NOMO-1 treated with dmso at 0.1 percent for 144 hours (cell line): ENCODE data around the gene MCCD1.

ENCODE experiments used
- DNase-seq: peaks from one replicate; lab custom pipeline; 2025; ENCODE audit not compliant: unreplicated experiment; lab: John Stamatoyannopoulos, UW

Gene MCCD1

DNA sequence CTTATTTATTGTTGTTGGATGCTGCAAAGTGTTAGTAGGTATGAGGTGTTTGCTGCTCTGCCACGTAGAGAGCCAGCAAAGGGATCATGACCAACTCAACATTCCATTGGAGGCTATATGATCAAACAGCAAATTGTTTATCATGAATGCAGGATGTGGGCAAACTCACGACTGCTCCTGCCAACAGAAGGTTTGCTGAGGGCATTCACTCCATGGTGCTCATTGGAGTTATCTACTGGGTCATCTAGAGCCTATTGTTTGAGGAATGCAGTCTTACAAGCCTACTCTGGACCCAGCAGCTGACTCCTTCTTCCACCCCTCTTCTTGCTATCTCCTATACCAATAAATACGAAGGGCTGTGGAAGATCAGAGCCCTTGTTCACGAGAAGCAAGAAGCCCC is 18.8 kb upstream of the MCCD1 start:
- DNase-seq: no peak

DNA sequence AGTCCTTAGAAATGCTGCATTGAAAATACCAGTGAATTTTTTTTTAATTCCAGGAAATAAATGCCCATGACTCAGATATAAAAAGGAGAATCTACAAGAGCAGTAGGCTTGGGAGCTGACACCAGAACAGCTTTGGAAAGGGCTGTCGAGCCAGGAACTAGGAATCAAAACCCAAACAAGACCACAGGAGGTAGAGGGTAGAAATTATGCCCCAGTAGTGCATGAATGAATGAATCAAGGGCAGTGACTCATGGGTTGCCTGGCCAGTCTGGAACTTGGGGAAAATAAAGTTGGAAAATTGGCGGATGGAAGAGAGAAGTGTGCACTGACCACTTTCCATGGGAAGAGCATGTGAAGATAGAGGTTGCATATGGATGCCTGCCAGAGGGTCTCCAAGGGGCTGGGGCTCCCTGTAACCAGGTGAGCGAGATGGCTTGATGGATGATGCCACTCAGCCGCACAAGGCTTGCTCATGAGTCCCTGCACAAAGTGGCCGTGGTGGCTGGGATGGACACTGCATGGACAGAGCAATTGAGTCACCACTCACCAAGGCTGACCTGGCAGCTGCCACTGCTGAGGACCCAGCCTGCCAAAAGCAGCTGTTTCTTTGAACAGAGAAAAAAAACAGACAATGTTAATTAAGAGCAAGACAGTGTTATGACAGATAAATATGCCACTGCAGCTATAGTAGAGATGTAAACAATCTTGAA is 15.2 kb upstream of the MCCD1 start:
- DNase-seq: no peak

DNA sequence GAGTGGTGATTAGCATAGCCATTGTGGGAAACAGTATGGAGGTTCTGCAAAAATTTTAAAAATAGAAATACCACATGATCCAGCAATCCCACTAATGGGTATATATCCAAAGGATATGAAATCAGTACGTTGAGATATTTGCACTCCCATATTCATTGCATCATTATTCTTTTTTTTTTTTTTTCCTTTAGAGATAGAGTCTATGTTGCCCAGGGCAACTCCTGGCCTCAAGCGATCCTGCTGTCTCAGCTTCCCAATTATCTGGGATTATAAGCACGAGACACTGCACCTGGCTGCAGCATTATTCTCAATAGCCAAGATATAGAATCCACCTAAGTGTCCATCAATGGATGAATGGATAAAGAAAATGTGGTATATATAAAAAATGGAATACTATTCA is 6.9 kb upstream of the MCCD1 start:
- no peak for DNase-seq

DNA sequence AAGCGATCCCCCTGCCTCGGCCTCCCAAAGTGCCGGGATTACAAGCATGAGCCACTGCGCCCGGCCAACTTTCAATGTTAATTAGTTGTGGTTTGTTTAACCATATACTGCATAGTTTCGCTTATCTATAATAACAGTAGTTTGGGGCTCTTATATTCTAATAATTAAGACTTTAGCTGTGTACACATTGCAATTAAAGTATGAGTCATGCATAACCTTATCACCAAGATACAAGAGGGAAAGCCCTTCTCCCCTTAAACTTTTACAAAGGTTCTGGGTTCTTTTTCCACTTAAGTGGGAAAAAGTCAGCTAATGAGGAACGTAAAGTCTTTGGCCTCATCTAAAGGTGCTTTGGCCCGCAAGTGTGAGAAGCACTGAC is 3.2 kb upstream of the MCCD1 start:
- DNase-seq: no peak

DNA sequence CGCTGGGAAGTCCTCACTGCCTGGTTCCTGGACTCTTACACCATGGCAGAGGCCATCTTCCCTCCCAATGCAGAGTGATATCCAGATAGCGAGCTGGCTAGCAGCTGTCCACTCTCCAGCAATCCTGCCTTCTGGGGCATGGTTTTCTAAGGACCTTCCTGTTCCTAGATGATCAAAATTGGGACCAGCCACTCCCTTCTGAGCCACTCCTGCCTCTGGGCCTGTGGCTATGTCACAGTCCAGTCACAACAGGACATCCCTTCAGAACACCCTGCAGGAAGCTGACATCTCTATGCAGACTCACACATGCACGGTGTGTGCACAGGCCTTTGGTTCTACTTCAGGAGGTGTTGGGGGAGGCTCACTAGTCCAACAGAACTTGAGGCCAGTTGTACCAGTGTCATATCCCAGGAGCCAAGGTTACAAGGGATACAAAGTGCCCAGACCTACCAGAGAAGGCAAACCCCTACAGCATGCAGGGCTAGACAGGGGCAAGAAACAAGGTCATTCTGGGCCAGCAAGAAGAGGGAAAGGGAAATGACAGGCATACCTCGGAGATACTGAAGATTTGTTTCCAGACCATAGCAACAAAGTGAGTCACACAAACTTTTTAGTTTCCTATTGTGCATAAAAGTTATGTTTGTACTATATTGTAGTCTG is 2.7 kb upstream of the MCCD1 start:
- no peak for DNase-seq

DNA sequence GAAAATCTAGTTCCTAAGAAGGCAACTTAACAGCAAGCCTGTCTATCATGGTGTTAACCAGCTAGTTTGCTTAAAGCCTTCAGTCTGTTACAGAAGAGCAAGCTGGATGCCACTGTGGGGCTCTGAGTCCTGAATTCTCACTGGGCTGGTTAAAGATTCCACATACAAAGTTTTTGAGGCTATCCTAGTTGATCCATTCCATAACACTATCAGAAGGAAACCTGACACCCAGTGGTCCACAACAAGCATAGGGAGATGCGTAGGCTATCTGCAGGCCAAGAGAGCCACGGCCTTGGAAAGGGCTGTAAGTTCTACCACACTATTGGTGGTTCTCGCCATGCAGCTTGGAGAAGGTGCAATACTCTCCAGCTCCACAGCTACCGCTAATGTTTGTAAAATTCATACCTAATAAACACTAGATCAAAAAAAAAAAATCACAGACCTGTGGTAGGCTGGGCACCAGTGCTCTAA is 420 bp upstream of the MCCD1 start:
- no peak for DNase-seq

DNA sequence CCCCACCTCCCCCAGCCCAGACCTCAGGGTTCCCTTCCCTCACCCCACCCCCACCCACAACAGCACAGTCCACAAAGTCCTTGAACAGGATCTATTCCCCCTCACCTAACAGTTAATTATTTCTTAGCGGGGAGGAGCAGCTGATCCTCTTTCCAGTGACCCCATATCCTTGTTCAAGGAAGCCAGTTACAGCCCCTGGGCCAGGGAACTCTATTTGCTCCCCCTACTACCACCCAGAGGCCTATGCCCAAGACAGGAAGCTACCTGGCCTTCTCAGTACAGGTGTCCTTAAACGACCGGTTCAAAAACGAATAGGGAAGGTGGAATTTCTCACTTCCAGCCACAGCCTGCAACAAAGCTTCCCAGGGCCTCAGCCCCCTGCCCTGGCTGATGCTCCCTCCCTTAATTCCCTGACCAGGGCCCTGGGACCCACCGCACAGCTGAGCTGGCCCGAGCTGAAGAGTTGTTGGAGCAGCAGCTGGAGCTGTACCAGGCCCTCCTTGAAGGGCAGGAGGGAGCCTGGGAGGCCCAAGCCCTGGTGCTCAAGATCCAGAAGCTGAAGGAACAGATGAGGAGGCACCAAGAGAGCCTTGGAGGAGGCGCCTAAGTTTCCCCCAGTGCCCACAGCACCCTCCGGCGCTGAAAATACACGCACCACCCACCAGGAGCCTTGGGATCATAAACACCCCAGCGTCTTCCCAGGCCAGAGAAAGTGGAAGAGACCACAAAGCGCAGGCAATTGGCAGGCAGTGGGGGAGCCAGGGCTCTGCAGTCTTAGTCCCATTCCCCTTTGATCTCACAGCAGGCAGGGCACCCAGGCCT is 778 bp downstream of the MCCD1 start:
- no peak for DNase-seq

DNA sequence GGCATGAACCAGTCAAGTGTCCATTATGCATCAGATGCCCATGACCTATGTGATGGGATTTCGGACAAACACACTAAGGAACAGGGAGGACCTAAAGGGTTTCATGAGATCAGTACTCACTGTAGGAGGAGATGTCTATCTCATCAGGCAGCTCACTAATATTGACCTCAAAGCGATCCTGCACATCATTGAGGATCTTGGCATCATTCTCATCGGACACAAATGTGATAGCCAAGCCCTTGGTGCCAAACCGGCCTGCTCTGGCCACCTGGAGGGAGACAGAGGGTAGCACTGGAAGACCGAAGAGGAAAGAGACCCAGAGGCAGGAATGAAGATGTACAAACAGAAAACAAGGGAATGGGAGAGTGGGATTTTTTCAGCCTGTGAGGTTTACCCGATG is 1.9 kb downstream of the MCCD1 start:
- DNase-seq: no peak

DNA sequence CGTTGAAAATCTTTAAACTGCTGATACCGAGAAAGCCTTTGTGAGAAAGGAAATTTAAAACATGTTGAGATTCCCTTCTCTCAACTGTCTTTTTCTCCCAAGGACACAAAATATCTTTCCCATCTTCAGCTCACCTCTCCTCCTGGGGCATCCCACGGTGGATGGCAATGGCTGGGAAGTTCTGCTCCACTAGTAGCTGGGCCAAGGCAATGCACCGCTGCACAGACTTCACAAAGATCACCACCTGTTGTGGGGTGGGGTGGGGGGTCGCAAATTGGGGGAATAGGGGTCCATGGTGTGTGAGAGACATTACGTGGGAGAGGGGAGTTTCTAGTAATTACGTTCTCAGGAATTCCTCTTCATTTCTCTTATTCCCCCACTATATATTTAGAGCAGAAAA is 2.4 kb downstream of the MCCD1 start:
- no peak for DNase-seq

DNA sequence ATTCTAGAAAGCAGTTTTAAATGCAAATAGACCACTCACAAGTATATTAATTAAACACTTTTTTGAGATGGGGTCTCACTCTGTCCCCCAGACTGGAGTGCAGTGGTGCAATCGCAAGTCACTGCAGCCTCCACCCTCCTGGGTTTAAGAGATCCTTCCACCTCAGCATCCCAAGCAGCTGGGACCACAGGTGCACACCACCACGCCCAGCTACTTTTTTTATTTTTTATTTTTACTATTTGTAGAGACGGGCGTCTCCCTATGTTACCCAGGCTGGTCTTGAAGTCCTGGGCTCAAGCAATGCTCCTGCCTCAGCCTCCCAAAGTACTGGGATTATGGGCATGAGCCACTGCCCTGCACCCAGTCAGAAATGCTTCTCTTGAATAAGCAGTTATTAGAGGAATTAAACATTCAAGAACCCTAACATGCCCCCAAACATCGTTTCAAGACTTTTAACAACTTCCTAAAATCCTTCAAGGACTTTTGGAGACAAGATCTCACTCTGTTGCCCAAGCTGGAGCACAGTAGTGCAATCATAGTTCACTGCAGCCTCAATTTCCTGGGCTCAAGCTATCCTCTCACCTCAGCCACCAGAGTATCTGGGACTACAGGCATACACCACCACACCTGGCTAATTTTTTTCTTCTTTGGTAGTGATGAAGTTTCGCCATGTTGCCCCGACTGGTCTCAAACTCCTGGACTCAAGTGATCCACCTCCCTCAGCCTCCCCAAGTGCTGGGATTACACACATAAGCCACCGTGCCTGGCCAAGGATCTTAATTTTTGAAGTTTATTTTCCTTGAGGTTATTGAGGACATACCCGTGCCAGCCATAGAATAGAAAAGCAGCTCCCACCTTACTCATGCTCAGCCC is 3.2 kb downstream of the MCCD1 start:
- no peak for DNase-seq

DNA sequence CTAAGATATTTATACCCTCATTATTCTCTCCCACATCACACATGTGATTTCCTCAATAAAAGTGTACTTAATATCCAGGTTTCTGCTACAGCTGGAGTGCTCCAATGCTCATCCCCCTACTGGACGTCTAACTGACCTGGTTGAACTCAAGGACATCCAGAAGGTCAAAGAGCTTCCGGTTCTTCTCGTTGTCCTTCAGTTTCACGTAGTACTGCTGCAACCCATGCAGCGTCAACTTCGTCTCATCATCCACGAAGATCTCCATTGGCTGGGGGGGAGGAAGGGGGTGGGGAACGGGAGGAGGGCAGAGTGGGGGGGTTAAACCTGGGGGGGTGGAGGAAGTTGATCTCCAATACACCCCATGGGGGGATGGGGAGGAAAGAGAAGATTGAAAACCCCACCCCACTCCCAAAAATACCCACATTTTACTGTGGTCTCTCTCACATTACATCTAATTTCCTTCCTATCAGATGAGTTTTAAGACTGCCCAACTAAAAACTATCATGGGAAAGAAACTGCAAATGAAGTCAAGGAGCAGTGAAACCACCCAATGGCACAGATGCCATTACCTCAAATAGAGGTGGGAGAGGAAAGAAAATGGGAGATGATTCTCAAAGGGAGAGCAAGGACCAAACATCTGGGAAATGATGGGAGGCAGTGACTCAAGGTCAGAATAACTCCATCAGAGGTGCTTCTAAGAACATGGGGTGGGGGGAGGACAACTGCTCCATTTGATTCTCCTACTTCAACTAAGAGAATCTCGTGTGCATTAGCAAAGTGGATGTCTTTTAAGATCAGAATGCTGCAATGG is 4.1 kb downstream of the MCCD1 start:
- DNase-seq: no peak

DNA sequence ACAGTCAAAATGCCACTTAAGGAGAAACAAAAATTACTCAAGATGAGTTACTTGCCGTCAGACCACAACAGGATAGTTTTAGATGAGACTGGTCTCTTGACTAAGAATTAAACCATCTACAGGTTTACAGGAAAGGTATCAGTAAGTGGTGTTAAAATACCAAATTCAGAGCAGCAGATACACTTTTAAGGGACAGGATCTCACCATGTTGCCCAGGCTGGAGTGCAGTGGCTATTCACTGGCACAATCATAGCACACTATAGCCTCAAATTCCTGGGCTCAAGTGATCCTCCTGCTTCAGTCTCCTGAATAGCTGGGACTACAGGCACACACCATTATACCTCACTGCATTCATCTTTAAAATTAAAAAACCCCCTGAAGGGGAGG is 4.7 kb downstream of the MCCD1 start:
- DNase-seq: no peak

DNA sequence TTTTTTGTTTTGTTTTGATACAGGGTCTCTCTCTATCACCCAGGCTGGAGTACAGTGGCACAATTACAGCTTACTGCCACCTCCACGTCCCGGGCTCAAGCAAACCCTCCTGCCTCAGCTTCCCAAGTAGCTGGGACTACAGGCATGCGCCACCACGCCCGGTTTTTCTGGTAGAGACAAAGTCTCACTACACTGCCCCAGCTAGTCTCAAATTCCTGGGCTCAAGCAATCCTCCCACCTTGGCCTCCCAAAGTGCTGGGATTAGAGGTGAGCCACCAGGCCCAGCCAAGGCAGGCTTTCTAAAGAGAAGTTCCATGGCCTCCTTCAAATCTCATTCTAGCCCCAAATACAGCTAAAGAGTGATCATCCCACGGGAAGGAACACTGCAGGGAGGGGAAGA is 5.2 kb downstream of the MCCD1 start:
- no peak for DNase-seq

DNA sequence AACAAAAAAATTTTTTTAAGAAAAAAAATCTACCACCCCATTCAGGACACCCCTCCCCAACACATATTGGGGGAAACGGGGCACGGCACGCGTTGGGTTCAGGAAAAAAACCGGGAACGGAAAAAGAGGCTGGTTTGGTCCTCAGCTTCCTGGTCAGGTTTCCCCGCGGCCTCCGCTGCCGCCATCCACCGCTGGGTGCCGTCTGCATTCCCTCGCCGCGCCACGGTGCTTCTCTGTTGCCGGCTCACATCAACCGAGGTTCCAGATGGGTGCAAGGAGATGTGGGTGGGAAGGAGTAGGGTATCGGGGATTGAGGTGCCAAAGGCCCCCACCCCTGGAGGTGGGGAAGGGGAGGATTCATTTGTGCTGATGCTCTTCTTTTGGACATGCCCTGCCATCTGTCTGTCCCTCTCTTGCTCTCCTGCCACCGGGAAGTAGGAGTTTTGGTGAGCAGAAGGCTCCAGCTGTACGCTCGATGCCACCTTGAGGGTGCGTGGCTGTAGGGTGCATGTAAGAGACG is 5.8 kb downstream of the MCCD1 start:
- DNase-seq: no peak

DNA sequence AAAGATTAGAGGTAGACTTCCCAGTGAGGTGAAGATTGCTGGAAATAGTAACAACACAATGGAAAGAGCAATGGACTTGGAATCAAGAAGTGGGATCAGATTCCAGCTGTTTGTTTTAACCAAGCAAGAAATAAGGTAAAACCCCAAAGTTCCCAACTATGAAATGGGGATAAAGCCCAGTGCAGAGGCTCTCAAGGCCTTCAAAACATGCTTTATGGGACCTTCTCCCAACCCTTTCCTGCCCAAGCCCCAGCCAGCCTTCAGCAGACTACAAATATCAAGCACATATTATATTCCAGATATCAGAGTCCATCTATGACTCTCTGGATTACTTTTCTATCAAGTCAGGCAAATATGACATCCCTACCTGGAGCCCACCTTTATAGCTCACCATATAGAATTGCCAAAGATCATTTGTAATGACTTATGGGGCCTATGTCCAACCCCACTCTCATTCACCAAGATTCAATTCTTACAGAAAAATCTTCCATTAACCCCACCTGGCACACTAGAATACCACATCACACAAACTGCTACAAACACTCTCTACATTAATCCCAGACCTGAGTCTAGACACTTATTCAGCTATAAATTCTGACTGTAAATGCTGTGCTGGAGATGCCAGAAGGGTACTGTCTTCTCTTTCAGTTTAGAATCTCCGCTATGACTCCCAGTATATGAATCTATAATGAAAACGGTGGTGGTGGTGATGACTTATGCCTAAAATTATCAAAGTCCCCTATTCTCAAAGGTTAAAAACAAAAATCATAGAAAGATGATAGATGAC is 7.0 kb downstream of the MCCD1 start:
- DNase-seq: no peak

DNA sequence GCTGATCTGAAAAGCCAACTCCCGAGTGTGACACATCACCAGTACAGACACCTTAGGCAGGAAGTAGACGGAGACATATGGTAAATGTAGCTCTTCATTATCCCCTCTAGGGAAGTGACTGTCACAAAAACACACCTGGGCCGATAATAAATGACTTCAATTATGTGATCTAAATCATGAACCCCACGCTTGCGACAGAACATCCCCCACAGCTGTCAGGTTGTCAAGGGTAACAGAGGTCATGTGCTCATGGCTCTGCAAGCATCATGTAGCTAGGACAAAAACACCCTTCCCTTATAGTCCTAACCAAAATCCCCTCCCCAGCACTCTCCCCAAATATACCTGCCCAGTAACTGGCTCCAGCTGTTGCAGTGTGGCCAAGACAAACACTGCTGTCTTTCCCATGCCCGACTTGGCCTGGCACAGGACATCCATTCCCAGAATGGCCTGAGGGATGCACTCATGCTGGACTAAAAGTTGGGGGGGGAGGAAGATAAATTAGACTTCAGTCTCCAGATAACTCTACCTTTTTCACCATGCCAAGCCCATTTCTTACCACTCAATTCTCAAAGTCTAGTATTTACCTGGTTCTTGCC is 10.1 kb downstream of the MCCD1 start:
- no peak for DNase-seq

DNA sequence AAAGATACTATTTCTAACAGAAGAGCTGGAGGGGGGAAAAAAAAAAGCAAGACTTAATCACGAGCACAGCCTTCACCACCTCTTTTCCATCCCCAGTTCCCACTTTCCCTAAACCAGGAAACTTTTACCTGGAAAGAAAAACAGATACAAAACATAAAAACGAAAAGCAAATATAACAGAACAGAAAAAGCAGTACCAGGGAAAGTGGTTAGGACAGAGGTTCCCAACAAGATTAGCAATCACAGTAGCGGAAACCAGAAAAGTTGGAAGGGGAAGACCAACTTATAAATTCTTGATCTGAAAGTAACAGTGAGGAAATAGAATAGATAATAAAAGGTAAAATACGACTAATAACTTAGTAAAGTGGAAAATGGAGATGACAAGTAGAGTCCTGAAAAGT is 11.9 kb downstream of the MCCD1 start:
- DNase-seq: no peak

DNA sequence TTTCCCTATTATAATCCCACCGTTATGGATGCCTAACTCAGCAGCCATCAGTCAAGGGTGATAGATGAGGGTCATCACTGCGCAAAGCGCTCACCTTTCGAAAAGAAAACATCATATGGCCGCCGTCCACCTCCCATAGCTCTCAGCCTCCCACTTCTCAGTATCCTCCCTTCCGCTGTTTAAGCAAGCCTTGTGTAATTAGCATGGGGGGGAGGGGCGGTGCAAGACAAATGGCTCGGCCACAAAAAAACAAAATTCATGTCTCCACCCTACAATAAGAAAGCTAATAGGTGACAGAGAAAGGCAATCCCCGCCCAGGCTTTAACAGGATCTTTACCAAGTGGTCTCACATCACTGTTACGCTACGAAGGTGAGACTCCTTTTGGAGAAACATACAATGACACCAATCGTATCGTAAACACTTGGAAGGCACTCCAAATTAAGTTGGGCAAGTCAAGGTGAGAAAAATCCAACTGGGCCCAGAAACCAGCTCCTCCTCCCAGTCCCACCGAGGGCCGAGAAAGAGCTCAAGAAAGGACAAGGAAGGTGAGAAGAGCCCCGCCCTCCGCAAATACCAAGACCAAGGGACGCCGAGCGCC is 12.4 kb downstream of the MCCD1 start:
- peak; percentile 69 for DNase-seq
